ENCODE measurements around the gene HSDL2. TPM values are rescaled to one million over a fixed set of nuclear protein-coding genes. Genes with fewer than 3 reads are reported as not detected.

The HSDL2 gene
- polyA plus RNA-seq, 1 of the 3 experiments (the other 2 are of a cell fraction) = 14.4 TPM

- peaks cover 6% of the 10 kb centered on the region for H3F3A ChIP-seq (replicated peaks; ENCODE audit: insufficient read depth)
- no peaks in the 10 kb centered on the region for H3K9me2 ChIP-seq
- TF ChIP-seq MXI1 (IDR thresholded peaks at IDR 0.05; ENCODE audit: low read depth, low read length) (no peak), REST (IDR thresholded peaks at IDR 0.05; ENCODE audit: low read depth, low read length) (no peak), CHD2 (IDR thresholded peaks at IDR 0.05; ENCODE audit: low read length, partially characterized antibody) (no peak), JUND (IDR thresholded peaks at IDR 0.05) (no peak), RXRA (IDR thresholded peaks at IDR 0.05; ENCODE audit: borderline replicate concordance, low read depth) (no peak), GABPA (IDR thresholded peaks at IDR 0.05; ENCODE audit: low read depth) (no peak), RAD21 (IDR thresholded peaks at IDR 0.05; ENCODE audit: low read length) (no peak), TCF12 (IDR thresholded peaks at IDR 0.05) (no peak), FOXM1 (IDR thresholded peaks at IDR 0.05; ENCODE audit: low read depth) (no peak), FOSL2 (IDR thresholded peaks at IDR 0.05; ENCODE audit: borderline replicate concordance, low read depth) (no peak), EP300 (IDR thresholded peaks at IDR 0.05; ENCODE audit: borderline replicate concordance in 1 of 2, low read depth in 1 of 2, low read length in 1 of 2) (no peak), ELF1 (IDR thresholded peaks at IDR 0.05) (no peak), RCOR1 (IDR thresholded peaks at IDR 0.05; ENCODE audit: low read length) (no peak), POLR2AphosphoS5 (IDR thresholded peaks at IDR 0.05; ENCODE audit: low read depth, low read length) (no peak), RFX5 (IDR thresholded peaks at IDR 0.05; ENCODE audit: low read length) (no peak), TEAD4 (IDR thresholded peaks at IDR 0.05; ENCODE audit: borderline replicate concordance, insufficient read depth) (no peak), SIN3A (IDR thresholded peaks at IDR 0.05; ENCODE audit: borderline replicate concordance, low read depth, low read length) (no peak)
- TF ChIP-seq, protein P1, sequence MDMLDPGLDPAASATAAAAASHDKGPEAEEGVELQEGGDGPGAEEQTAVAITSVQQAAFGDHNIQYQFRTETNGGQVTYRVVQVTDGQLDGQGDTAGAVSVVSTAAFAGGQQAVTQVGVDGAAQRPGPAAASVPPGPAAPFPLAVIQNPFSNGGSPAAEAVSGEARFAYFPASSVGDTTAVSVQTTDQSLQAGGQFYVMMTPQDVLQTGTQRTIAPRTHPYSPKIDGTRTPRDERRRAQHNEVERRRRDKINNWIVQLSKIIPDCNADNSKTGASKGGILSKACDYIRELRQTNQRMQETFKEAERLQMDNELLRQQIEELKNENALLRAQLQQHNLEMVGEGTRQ (IDR thresholded peaks at IDR 0.05; ENCODE audit: borderline replicate concordance, low read depth, low read length) = no peak
- no peak overlapping the region for H2AFZ ChIP-seq (ENCODE audit: low read depth)
- no peak overlapping the region for H3K4me3 ChIP-seq (ENCODE audit: low read depth in 2 of 2, low read length in 1 of 2)
- H3K36me3 ChIP-seq (replicated peaks in 1 of 2; ENCODE audit: control insufficient read depth in 1 of 2, insufficient read depth in 2 of 2, low read length in 1 of 2) = no peaks in the 10 kb centered on the region
- POLR2A ChIA-PET = no interaction called here
- peaks cover 32% of the 10 kb centered on the region for H3K79me2 ChIP-seq (ENCODE audit: insufficient read depth)
- no peak overlapping the region for H3K9ac ChIP-seq
- no peak overlapping the region for H3K4me2 ChIP-seq
- no peaks in the 10 kb centered on the region for H3K27me3 ChIP-seq (ENCODE audit: insufficient read depth)
- 94% methylated on average over 2 of the region's 2 CpGs for WGBS (ENCODE audit: low lambda C conversion rate)
- no peak for DNase-seq
- CTCF ChIA-PET = no interaction called here
- peaks cover 0 to 8% of the 10 kb centered on the region in 2 experiments; a peak in 3 of 4 replicates for H3K4me1 ChIP-seq (ENCODE audit: control insufficient read depth in 1 of 2, insufficient read depth in 2 of 2, low read depth in 1 of 2, low read length in 1 of 2)
- no peaks in the 10 kb centered on the region for H3K9me3 ChIP-seq
- H4K20me1 ChIP-seq (ENCODE audit: insufficient read depth) = no peaks in the 10 kb centered on the region
- H3K27ac ChIP-seq (ENCODE audit: low read depth in 2 of 2, low read length in 1 of 2) = no peak overlapping the region
Measured at GRCh38 chr9:112500842-112501241, 120.9 kb downstream of the HSDL2 start.
